K562 (cell line): ENCODE results near the gene DPAGT1. TPM values are rescaled to one million over a fixed set of nuclear protein-coding genes. Genes with fewer than 3 reads are reported as not detected.
A peak's percentile ranks its signal among the peaks of the same experiment; 100 is the strongest.

Experiments used
- BCOR ChIP-seq: fragments of 450-650 bp; IDR thresholded peaks from 2 replicates; pipeline ENCODE4 v1.6.1; 2016
- CCAR2 ChIP-seq: fragments of 200-400 bp; formaldehyde crosslinking; IDR thresholded peaks from 2 replicates; pipeline ENCODE4 v1.6.1; 2017; ENCODE audit warnings: mild to moderate bottlenecking, low read depth, low read length
- CCNT2 ChIP-seq: IDR thresholded peaks from 2 replicates; pipeline ENCODE4 v1.6.1; 2011; ENCODE audit warnings: borderline replicate concordance, low read depth, mild to moderate bottlenecking, moderate library complexity, mixed read lengths, low read length; ENCODE audit not compliant: insufficient read length; ENCODE audit errors: extremely low read depth
- CTBP1 ChIP-seq: fragments of 450-650 bp; IDR thresholded peaks from 2 replicates; pipeline ENCODE4 v1.6.1; 2016; ENCODE audit warnings: borderline replicate concordance
- E2F1 ChIP-seq: sonication (generic); formaldehyde crosslinking; IDR thresholded peaks from 2 replicates; pipeline ENCODE4 v1.8.1; 2023; ENCODE audit warnings: mild to moderate bottlenecking, missing genetic modification reagents, moderate library complexity
- E2F5 ChIP-seq: sonication (generic); formaldehyde crosslinking; IDR thresholded peaks from 2 replicates; pipeline ENCODE4 v1.8.0; 2022; ENCODE audit warnings: mild to moderate bottlenecking, missing genetic modification reagents
- EP300 ChIP-seq: IDR thresholded peaks from 2 replicates; pipeline ENCODE4 v1.6.1; 2012; ENCODE audit warnings: low read length, improper control_type of control experiment
- ETV6 ChIP-seq, 3 experiments: fragments of 150-350 bp in 1 of 3; sonication (generic) in 1 of 3; formaldehyde crosslinking in 1 of 3; IDR thresholded peaks; 2 replicates each; pipeline versions ENCODE4 v1.6.1 to v1.8.0; 2014 to 2022; ENCODE audit warnings: borderline replicate concordance in 2 of 3, low read depth in 2 of 3, antibody characterized with exemption in 1 of 3, low read length in 1 of 3, mild to moderate bottlenecking in 1 of 3, missing genetic modification reagents in 1 of 3
- FOXM1 ChIP-seq, 2 experiments: fragments of 450-650 bp in 1 of 2; sonication (generic) in 1 of 2; formaldehyde crosslinking in 1 of 2; IDR thresholded peaks; 2 replicates each; pipeline versions ENCODE4 v1.6.1 to v1.9.0; 2017 to 2022; ENCODE audit warnings: low read depth in 2 of 2, mild to moderate bottlenecking in 2 of 2, missing genetic modification reagents in 1 of 2, moderate library complexity in 1 of 2
- KAT8 ChIP-seq: fragments of 450-650 bp; IDR thresholded peaks from 2 replicates; pipeline ENCODE4 v1.6.1; 2016; ENCODE audit warnings: low read depth, mild to moderate bottlenecking
- KDM4B ChIP-seq, 2 experiments: fragments of 450-650 bp in 1 of 2; sonication (generic) in 1 of 2; IDR thresholded peaks; 2 replicates each; pipeline ENCODE4 v1.6.1; 2016 to 2017; ENCODE audit warnings: borderline replicate concordance in 2 of 2, antibody characterized with exemption in 1 of 2, low read depth in 1 of 2, mild to moderate bottlenecking in 1 of 2
- KLF6 ChIP-seq: fragments of 250-450 bp; sonication (Bioruptor Pico); IDR thresholded peaks from 2 replicates; pipeline ENCODE4 v1.4.0; 2020; ENCODE audit warnings: mild to moderate bottlenecking, moderate library complexity, borderline replicate concordance
- MEF2A ChIP-seq: IDR thresholded peaks from 2 replicates; pipeline ENCODE4 v1.6.1; 2011; ENCODE audit warnings: low read depth, mild to moderate bottlenecking, low read length, moderate library complexity; ENCODE audit not compliant: control insufficient read depth
- POLR3A ChIP-seq: IDR thresholded peaks from 2 replicates; pipeline ENCODE4 v1.6.1; 2011; ENCODE audit warnings: borderline replicate concordance, mild to moderate bottlenecking, moderate library complexity; ENCODE audit not compliant: insufficient read length, insufficient read depth; ENCODE audit errors: extremely low read depth
- PURB ChIP-seq: sonication (generic); formaldehyde crosslinking; IDR thresholded peaks from 2 replicates; pipeline ENCODE4 v1.9.0; 2021; ENCODE audit warnings: low read depth, mild to moderate bottlenecking, missing genetic modification reagents
- SMARCE1 ChIP-seq: fragments of 450-650 bp; IDR thresholded peaks from 2 replicates; pipeline ENCODE4 v1.7.1; 2016; ENCODE audit warnings: mild to moderate bottlenecking
- SP2 ChIP-seq: IDR thresholded peaks from 2 replicates; pipeline ENCODE4 v1.6.1; 2011; ENCODE audit warnings: mild to moderate bottlenecking, low read depth, low read length, moderate library complexity; ENCODE audit not compliant: poor library complexity, severe bottlenecking; ENCODE audit errors: extremely low read depth
- TFAP4 ChIP-seq: sonication (generic); formaldehyde crosslinking; IDR thresholded peaks from 2 replicates; pipeline ENCODE4 v1.8.0; 2022; ENCODE audit warnings: missing genetic modification reagents, mild to moderate bottlenecking, moderate library complexity, borderline replicate concordance
- TRIM28 ChIP-seq: fragments of 450-650 bp; IDR thresholded peaks from 2 replicates; pipeline ENCODE4 v1.6.1; 2017
- ZFP1 ChIP-seq: fragments of 450-650 bp; formaldehyde crosslinking; IDR thresholded peaks from 2 replicates; pipeline ENCODE4 v1.4.0; 2020; ENCODE audit warnings: mild to moderate bottlenecking, mixed read lengths
- ZNF165 ChIP-seq: fragments of 250-450 bp; sonication (Bioruptor Pico); IDR thresholded peaks from 2 replicates; pipeline ENCODE4 v1.4.0; 2020; ENCODE audit warnings: borderline replicate concordance
- ZNF253 ChIP-seq: fragments of 250-450 bp; sonication (Bioruptor Pico); conservative IDR thresholded peaks from 2 replicates; pipeline ENCODE4 v1.6.1; 2021; ENCODE audit warnings: mild to moderate bottlenecking
- ZNF280A ChIP-seq: fragments of 450-650 bp; IDR thresholded peaks from 2 replicates; pipeline ENCODE4 v1.6.1; 2018; ENCODE audit warnings: mild to moderate bottlenecking, low read depth; ENCODE audit not compliant: partially characterized antibody
- ZNF785 ChIP-seq: fragments of 250-450 bp; sonication (Bioruptor Pico); IDR thresholded peaks from 2 replicates; pipeline ENCODE4 v1.4.0; 2020; ENCODE audit warnings: mild to moderate bottlenecking
- polyA plus RNA-seq, 8 experiments: library from polyadenylated mRNA; depleted of rRNA in 4 of 8; stranded (reverse) in 5 of 8; unstranded in 3 of 8; fragments of >200 nt; fragmentation: Nextera tagmentation in 2 of 8; fragmentation: Illumina TruSeq in 1 of 8; extraction: Ambion mirVana in 2 of 8; extraction: Trizol in 1 of 8; gene quantifications; 2 replicates each; pipeline versions ENCODE4 v1.2.1 to v1.2.3, GENCODE V29; 2011 to 2014; ENCODE audit warnings: inconsistent platforms in 1 of 8, missing spikeins in 1 of 8
- total RNA-seq, 7 experiments: library from RNA; depleted of rRNA in 6 of 7; stranded (reverse); fragments of >200 nt in 6 of 7; fragmentation: Illumina TruSeq in 2 of 7; extraction: Trizol in 2 of 7; gene quantifications; 2 replicates each; pipeline versions ENCODE4 v1.2.1 to v1.2.3, GENCODE V29; 2011 to 2021; ENCODE audit warnings: low replicate concordance in 1 of 7

Gene DPAGT1
- total and polyA plus RNA-seq, 9 of the 15 experiments (the other 6 are each of a cell fraction or from before 2014, with no cell fraction given): 29.9 to 135 (median 85.0) TPM

- TF ChIP-seq KDM4B (IDR thresholded peaks at IDR 0.05; ENCODE audit: borderline replicate concordance in 2 of 2, low read depth in 1 of 2) (0 out of 4 replicates have a peak, but pooled peaks of 1 of the 2 experiments have one; percentile 50), CCAR2 (0 out of 2 replicates have a peak, but pooled peaks have one; percentile 85), SP2 (no peak), ZNF280A (no peak), BCOR (peak; percentile 86), TRIM28 (peak; percentile 45; the same call in 1 of the 2 replicates), CCNT2 (peak; percentile 99), ETV6 (IDR thresholded peaks at IDR 0.05; ENCODE audit: borderline replicate concordance in 1 of 2, low read depth in 2 of 2, low read length in 1 of 2) (no peak; a peak in 1 of 4 replicates), ETV6 (CRISPR knock-in tag; IDR thresholded peaks at IDR 0.05; ENCODE audit: borderline replicate concordance) (no peak), E2F1 (no peak), FOXM1 (IDR thresholded peaks at IDR 0.05; ENCODE audit: low read depth) (peak; percentile 91), FOXM1 (CRISPR knock-in tag; IDR thresholded peaks at IDR 0.05; ENCODE audit: low read depth) (no peak), ZNF165 (CRISPR knock-in tag) (no peak), E2F5 (CRISPR knock-in tag) (no peak), SMARCE1 (peak; percentile 99), ZNF253 (CRISPR knock-in tag) (no peak), PURB (CRISPR knock-in tag) (no peak), ZNF785 (CRISPR knock-in tag) (no peak), ZFP1 (CRISPR knock-in tag) (no peak), TFAP4 (CRISPR knock-in tag) (peak; percentile 99), POLR3A (no peak), MEF2A (no peak; the same call in 1 of the 2 replicates), KLF6 (peak; percentile 83; the same call in 1 of the 2 replicates), EP300 (peak; percentile 99), KAT8 (no peak), CTBP1 (peak; percentile 100)
Observed at GRCh38 chr11:119087747-119088241, 13.9 kb downstream of the DPAGT1 start (continued).
